ENCODE measurements around the gene ATP6V1C2.

DNA sequence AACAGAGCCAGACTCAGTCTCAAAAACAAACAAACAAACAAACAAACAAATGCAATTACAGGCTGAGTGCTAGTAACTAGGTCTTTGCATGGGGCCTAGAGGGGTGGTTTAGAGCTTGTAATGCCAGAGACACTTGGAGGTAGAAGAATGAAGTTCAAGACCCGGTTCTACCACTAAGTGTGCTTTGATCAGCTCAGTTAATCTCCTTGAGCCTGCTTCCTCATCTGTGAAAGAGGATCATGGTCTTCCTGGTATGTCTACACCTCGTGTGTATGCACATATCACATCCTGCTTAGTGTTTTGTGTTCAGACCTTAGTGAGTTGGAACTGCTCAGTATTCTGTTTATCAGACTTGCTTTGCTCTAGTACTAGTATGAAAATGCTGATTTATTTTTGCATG is 4.8 kb upstream of the ATP6V1C2 start:
- TF ChIP-seq, protein P1, sequence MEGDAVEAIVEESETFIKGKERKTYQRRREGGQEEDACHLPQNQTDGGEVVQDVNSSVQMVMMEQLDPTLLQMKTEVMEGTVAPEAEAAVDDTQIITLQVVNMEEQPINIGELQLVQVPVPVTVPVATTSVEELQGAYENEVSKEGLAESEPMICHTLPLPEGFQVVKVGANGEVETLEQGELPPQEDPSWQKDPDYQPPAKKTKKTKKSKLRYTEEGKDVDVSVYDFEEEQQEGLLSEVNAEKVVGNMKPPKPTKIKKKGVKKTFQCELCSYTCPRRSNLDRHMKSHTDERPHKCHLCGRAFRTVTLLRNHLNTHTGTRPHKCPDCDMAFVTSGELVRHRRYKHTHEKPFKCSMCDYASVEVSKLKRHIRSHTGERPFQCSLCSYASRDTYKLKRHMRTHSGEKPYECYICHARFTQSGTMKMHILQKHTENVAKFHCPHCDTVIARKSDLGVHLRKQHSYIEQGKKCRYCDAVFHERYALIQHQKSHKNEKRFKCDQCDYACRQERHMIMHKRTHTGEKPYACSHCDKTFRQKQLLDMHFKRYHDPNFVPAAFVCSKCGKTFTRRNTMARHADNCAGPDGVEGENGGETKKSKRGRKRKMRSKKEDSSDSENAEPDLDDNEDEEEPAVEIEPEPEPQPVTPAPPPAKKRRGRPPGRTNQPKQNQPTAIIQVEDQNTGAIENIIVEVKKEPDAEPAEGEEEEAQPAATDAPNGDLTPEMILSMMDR (conservative IDR thresholded peaks at IDR 0.05; ENCODE audit: low read depth, low read length): no peak
- TF ChIP-seq POLR2A (IDR thresholded peaks at IDR 0.05; ENCODE audit: low read depth, low read length) (no peak), BHLHE40 (IDR thresholded peaks at IDR 0.05; ENCODE audit: low read depth, low read length) (no peak), MAFK (IDR thresholded peaks at IDR 0.05; ENCODE audit: low read depth, low read length) (no peak), FOS (IDR thresholded peaks at IDR 0.05; ENCODE audit: low read depth, low read length) (no peak), MAZ (IDR thresholded peaks at IDR 0.05; ENCODE audit: borderline replicate concordance, low read depth, low read length) (no peak)
